Brain microvascular endothelial cell (primary cell): ENCODE data around the gene ZMYND10.
A peak's percentile ranks its signal among the peaks of the same experiment; 100 is the strongest.

Experiments used
- DNase-seq: peaks from one replicate; pipeline ENCODE4 v3.0.0-alpha.2; 2020
- H3K27ac ChIP-seq: fragments of 250-450 bp; sonication (Bioruptor Pico); 2 replicates; pipeline ENCODE4 v1.5.1; 2020; ENCODE audit warnings: mild to moderate bottlenecking, moderate library complexity
- H3K27me3 ChIP-seq: fragments of 250-450 bp; sonication (Bioruptor Pico); replicated peaks from 2 replicates; pipeline ENCODE4 v1.5.1; 2020; ENCODE audit warnings: mild to moderate bottlenecking
- H3K36me3 ChIP-seq: fragments of 250-450 bp; sonication (Bioruptor Pico); replicated peaks from 2 replicates; pipeline ENCODE4 v1.5.1; 2020; ENCODE audit warnings: mild to moderate bottlenecking
- H3K4me3 ChIP-seq: 2 replicates; pipeline ENCODE4 v1.5.1; 2011; ENCODE audit warnings: low read depth, mild to moderate bottlenecking, control low read depth, low read length, moderate library complexity
- in situ Hi-C: cut with HindIII; loops from 2 replicates; pipeline ENCODE4 v1.10.0; 2017; ENCODE audit warnings: low sequenced_read_pairs, low pct_ligation_motif_present
- TF ChIP-seq, protein P1 (sequence below): IDR thresholded peaks from 2 replicates; pipeline ENCODE4 v1.5.1; 2011; ENCODE audit warnings: low read depth, mild to moderate bottlenecking, moderate library complexity, low read length, control low read depth, inconsistent platforms; ENCODE audit errors: missing control alignments

ZMYND10 gene

DNA sequence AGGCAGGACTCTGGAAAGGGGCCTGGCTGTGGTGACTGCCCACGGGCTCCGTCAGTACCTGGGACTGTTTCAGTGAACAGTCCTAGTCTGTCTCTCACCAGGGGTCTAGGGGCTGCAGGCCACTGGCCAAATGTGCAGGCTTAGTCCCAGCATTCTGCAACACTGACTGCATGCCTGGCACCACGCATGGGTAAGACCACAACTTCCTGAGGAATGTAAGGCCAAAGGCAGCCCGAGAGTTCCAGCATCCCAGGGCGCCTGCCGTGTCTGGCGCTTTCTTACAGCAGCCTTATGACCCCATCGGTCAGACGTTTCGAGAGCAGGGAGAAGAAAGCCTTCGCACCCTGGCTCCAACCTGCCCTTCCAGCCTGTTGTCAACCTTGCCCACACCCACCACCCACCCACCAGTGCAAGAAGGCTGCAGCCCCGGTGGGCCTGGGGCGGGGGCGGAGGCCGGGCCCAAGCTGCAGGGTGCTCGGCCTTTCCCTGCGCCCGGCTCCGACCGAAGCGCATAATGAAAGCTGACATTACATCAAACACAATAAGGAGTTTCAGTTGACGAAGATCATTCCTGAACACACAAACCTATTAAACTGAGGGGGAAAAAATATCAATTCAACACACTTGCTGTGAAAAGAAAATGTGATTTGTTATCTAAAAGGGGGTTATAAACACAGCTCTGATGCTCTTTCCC lies 43.3 kb upstream of the ZMYND10 start:
- TF ChIP-seq, protein P1, sequence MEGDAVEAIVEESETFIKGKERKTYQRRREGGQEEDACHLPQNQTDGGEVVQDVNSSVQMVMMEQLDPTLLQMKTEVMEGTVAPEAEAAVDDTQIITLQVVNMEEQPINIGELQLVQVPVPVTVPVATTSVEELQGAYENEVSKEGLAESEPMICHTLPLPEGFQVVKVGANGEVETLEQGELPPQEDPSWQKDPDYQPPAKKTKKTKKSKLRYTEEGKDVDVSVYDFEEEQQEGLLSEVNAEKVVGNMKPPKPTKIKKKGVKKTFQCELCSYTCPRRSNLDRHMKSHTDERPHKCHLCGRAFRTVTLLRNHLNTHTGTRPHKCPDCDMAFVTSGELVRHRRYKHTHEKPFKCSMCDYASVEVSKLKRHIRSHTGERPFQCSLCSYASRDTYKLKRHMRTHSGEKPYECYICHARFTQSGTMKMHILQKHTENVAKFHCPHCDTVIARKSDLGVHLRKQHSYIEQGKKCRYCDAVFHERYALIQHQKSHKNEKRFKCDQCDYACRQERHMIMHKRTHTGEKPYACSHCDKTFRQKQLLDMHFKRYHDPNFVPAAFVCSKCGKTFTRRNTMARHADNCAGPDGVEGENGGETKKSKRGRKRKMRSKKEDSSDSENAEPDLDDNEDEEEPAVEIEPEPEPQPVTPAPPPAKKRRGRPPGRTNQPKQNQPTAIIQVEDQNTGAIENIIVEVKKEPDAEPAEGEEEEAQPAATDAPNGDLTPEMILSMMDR, result no peak
- in situ Hi-C loops, result no loop called here
- no peak overlapping the region for H3K27ac ChIP-seq
- H3K27me3 ChIP-seq, result no peaks in the 10 kb centered on the region
- no peak overlapping the region for H3K4me3 ChIP-seq
- no peaks in the 10 kb centered on the region for H3K36me3 ChIP-seq
- DNase-seq, result peak; percentile 4

DNA sequence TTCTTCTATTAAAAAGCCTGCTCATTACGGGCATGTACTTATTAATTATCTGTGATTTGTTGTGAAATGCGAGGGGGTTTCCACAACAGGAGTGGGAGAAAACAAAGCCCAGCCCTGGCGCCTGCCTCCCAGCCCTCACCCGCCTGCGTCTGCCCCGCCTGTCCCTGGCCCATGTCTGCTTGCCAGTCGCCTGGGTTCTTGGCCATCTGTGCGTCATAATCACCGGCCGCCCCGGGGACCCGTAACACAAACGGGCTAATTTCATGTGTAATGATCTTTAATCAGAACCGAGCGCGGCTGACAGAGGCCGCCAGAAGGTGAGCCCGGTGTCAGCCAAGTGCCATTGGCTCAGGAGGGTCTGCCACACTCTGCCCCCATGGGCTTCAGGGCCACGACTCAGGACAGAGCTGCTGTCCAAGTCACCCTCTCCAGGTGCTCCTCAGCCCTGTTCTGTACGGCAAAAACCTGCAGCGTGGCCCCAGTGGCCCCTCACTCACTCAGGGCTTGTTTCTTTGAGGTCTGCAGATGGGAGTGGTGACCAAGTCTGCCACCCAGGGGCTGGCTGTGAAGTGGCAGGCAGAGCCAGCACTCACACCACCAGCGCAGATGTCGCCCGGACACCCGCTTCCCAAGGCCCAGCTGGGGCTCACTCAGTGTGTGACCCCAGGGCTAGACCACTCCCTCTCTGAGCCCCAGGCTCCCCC lies 42.6 kb upstream of the ZMYND10 start:
- DNase-seq, result no peak
- Histone ChIP-seq H3K27me3 (no peaks in the 10 kb centered on the region), H3K4me3 (no peak overlapping the region), H3K36me3 (no peaks in the 10 kb centered on the region), H3K27ac (no peak overlapping the region)
- TF ChIP-seq, protein P1, result peak; percentile 67
- in situ Hi-C loops, result no loop called here

DNA sequence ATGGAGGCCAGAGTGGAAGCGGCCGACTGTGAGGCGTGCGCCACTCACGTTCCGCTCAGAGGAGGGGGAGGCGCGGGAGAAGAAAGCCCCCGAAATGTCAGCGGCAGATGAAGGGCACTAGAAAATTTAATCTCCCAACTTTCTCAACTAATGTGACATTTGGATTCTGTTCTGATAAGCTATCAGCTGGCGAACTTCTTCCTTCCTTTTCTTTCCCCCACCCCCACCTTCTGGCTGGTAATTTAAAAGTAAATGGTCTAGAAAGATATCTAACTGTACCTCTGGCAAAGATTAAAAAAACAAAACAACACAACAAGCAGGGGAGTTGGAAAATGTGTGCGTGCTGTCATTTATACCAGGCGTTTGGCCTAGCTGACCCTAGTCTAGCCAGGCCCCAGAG lies 40.2 kb upstream of the ZMYND10 start:
- Histone ChIP-seq H3K4me3 (no peak overlapping the region), H3K27me3 (no peaks in the 10 kb centered on the region), H3K36me3 (no peaks in the 10 kb centered on the region), H3K27ac (no peak overlapping the region)
- TF ChIP-seq, protein P1, result no peak
- in situ Hi-C loops, result no loop called here
- DNase-seq, result no peak

DNA sequence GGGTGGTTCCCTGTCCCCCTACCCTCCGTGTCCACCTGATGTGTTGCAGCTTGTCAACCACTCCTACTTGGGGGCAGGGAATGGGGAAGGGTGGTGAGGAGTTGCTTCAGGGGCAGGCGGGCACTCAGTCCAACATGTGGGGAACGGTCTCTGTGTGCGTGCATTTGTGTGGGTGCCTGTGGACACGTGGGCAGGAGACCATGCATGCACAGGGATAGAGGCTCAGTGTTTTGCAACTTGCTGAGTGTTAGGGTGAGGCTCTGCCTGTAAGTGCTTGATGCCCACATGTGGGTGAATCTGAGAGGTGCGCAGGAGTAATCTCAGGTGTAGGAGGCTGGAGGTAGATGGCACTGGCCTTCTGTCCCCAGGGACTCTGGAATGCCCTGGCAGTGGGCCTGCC lies 38.2 kb upstream of the ZMYND10 start:
- TF ChIP-seq, protein P1, result no peak
- in situ Hi-C loops, result no loop called here
- no peak overlapping the region for H3K27ac ChIP-seq
- H3K27me3 ChIP-seq, result no peaks in the 10 kb centered on the region
- DNase-seq, result no peak
- no peaks in the 10 kb centered on the region for H3K36me3 ChIP-seq
- no peak overlapping the region for H3K4me3 ChIP-seq

DNA sequence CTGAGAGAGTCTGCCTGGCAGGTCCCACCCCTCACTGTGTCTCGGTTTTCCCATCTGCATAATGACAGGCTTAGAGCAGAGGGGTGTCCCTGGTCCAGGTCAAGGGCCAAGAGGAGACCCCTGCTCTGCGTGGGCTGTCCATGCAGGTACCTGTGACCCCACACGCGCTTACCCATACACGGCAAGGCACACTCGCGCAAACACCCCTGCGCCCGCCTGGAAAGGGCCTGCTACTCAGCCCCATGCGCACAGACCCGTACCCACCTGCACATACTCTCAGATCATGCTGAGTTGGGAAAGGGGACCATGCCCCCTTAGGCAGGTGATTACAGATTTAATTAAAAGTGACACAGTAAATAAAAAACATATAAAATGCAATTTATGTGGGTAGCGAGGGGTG lies 37.2 kb upstream of the ZMYND10 start:
- in situ Hi-C loops, result no loop called here
- TF ChIP-seq, protein P1, result no peak
- no peak overlapping the region for H3K27ac ChIP-seq
- H3K4me3 ChIP-seq, result no peak overlapping the region
- no peaks in the 10 kb centered on the region for H3K27me3 ChIP-seq
- DNase-seq, result no peak
- H3K36me3 ChIP-seq, result no peaks in the 10 kb centered on the region
